HG03196 (cell line): ENCODE results near the gene PHOSPHO1.
"Not testable (repeated sequence)": the region's sequence is repeated elsewhere in the genome, so short reads cannot be mapped to it uniquely, and the experiment has no call there.

Experiments
- ATAC-seq: cut with Tn5 transposase; IDR thresholded peaks from one replicate; pipeline ENCODE4 v1.9.1; 2021; ENCODE audit not compliant: unreplicated experiment

PHOSPHO1 gene

GRCh38 chr17:49194297-49194607 is 36.3 kb downstream of the PHOSPHO1 start:
- ATAC-seq, result no peak

GRCh38 chr17:49193513-49194296 is 36.9 kb downstream of the PHOSPHO1 start:
- ATAC-seq, result peak; percentile 23

- ATAC-seq, result peak; percentile 47
Measured at GRCh38 chr17:49191917-49192741, 38.5 kb downstream of the PHOSPHO1 start.

GRCh38 chr17:49191409-49191916 is 39.1 kb downstream of the PHOSPHO1 start:
- ATAC-seq, result peak; percentile 6

- no peak for ATAC-seq
Measured at GRCh38 chr17:49190932-49191331, 39.7 kb downstream of the PHOSPHO1 start.

- no peak for ATAC-seq
Measured at GRCh38 chr17:49187301-49187700, 43.3 kb downstream of the PHOSPHO1 start.

- not testable (repeated sequence) for ATAC-seq
Measured at GRCh38 chr17:49185381-49185780, 45.2 kb downstream of the PHOSPHO1 start.

GRCh38 chr17:49184522-49184921 is 46.1 kb downstream of the PHOSPHO1 start:
- ATAC-seq, result not testable (repeated sequence)

- ATAC-seq, result no peak
Measured at GRCh38 chr17:49183801-49184200, 46.8 kb downstream of the PHOSPHO1 start.

- no peak for ATAC-seq
Measured at GRCh38 chr17:49183341-49183740, 47.2 kb downstream of the PHOSPHO1 start.

- ATAC-seq, result no peak
Measured at GRCh38 chr17:49180998-49181635, 49.5 kb downstream of the PHOSPHO1 start.

GRCh38 chr17:49180303-49180702 is 50.3 kb downstream of the PHOSPHO1 start:
- ATAC-seq, result no peak

GRCh38 chr17:49175978-49176377 is 54.6 kb downstream of the PHOSPHO1 start:
- ATAC-seq, result not testable (repeated sequence)
